IPS-18a (cell line): ENCODE data around the gene DNAAF1.

Source experiments
- H3K27ac ChIP-seq: one replicate; pipeline ENCODE4 v1.5.1; 2013; ENCODE audit warnings: low read length
- H3K27me3 ChIP-seq: one replicate; pipeline ENCODE4 v1.6.1; 2013; ENCODE audit warnings: mild to moderate bottlenecking, low read length; ENCODE audit not compliant: control insufficient read depth, insufficient read depth
- H3K36me3 ChIP-seq: one replicate; pipeline ENCODE4 v1.6.1; 2013; ENCODE audit warnings: low read depth, low read length; ENCODE audit not compliant: control insufficient read depth
- H3K4me1 ChIP-seq: one replicate; pipeline ENCODE4 v1.6.1; 2013; ENCODE audit warnings: low read depth, low read length; ENCODE audit not compliant: control insufficient read depth
- H3K4me3 ChIP-seq: one replicate; pipeline ENCODE4 v1.5.1; 2013; ENCODE audit warnings: low read length
- H3K9ac ChIP-seq: one replicate; pipeline ENCODE4 v1.6.1; 2013; ENCODE audit warnings: mild to moderate bottlenecking, low read length, moderate library complexity
- H3K9me3 ChIP-seq: one replicate; pipeline ENCODE4 v1.6.1; 2013; ENCODE audit warnings: low read depth, low read length; ENCODE audit not compliant: control insufficient read depth

The DNAAF1 gene

DNA sequence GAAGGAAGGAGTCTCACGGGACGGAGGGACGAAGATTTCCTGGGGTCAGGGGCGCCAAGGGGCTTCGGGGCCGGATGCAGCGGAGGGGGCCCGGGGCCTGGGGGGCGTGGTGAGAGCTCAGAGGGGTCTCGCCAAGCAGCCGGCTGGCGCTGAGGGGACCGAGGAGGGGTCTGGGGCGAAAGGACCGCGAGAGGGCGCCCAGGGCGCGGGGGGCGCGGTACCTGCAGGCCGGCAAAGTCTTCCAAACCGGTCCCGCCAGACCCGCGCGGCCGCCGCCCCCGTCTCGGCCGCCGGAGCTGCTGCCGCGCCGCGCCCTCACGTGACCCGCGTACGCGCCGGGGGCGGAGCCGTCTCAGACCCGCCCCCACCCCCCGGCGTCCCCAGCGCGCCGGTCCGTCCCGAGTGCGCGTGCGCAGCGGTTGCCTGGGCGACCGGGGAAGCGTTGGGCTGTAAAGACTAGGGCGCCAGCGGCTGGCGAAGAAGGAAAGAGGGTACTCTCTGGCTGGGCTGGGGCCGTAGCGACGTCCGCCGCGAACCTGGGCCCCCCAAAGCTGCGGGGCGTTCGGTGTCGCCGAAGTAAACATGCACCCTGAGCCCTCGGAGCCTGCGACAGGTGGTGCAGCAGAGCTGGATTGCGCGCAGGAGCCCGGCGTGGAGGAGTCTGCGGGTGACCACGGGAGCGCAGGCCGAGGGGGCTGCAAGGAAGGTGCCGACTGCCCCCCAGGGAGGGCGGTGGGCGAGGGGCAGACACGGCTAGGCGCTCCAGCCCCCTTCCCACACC lies at the start of gene DNAAF1, which contains the start of gene HSDL1:
TSS of gene DNAAF1 (plus strand) at position 450 of the 781 bp plus-strand sequence. CDS start at position 583, 133 bp downstream.
TSS of gene HSDL1 (minus strand) at position 319 of the 781 bp plus-strand sequence. CDS start 13,856 bp downstream, outside the sequence.
- Histone ChIP-seq H3K36me3 (no peaks in the 10 kb centered on the region), H3K27ac (no peak within 1 kb of the TSS), H3K9me3 (no peaks in the 10 kb centered on the region), H3K4me3 (peak within 1 kb of the TSS; percentile 88), H3K4me1 (no peaks in the 10 kb centered on the region), H3K27me3 (peaks cover 12% of the 10 kb centered on the region), H3K9ac (peak within 1 kb of the TSS; percentile 60)

DNA sequence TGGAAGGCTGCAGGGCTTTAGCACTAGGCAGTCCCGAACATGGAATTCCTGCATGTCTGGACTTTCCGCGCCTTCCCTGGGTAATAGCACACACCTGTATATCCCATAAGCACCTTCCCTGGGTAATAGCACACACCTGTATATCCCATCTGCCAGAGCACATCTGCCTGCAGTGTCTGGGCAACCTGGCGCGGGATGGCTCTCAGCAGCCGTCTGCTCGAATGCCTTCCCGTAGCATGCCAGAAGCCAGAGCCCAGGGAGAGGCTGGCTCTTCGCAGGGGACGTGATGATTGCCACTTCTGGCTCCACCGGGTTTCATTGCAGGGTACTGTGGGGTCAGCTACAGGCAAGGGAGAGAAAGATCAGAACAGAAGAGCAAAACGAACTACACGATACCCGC lies 49.6 kb upstream of the DNAAF1 start:
- Histone ChIP-seq H3K27me3 (no peaks in the 10 kb centered on the region), H3K4me1 (no peaks in the 10 kb centered on the region), H3K27ac (no peak overlapping the region), H3K9ac (no peak overlapping the region), H3K4me3 (no peak overlapping the region), H3K36me3 (peaks cover 57% of the 10 kb centered on the region), H3K9me3 (no peaks in the 10 kb centered on the region)

DNA sequence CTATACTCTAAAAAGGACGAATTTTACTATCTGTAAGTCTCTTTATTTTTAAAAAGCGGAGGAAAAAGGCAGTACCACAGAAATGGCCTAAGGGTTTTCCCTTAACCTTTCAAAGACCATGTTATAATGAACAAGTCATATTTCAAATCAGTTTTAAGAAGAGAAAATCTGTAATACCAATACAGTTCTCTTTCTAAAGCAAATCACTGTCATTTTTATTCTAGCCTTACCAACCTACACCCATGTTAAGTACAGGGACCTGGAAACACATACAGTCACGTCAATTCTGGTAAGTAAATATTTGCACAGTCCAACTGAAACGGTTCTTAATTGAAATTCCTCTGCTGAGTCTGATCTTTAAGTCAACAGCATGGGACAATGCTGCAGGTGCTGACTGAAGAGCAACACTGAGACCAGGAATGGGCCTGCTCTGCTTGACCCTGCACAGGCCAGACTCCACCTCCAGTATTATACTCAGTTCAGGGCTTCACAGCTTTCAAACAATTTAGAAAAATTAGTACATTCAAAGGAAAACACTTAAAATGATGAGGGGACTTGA lies 48.6 kb upstream of the DNAAF1 start:
- H3K9me3 ChIP-seq = no peaks in the 10 kb centered on the region
- H3K4me3 ChIP-seq = no peak overlapping the region
- no peak overlapping the region for H3K9ac ChIP-seq
- no peak overlapping the region for H3K27ac ChIP-seq
- H3K36me3 ChIP-seq = peaks cover 51% of the 10 kb centered on the region
- no peaks in the 10 kb centered on the region for H3K4me1 ChIP-seq
- H3K27me3 ChIP-seq = no peaks in the 10 kb centered on the region

DNA sequence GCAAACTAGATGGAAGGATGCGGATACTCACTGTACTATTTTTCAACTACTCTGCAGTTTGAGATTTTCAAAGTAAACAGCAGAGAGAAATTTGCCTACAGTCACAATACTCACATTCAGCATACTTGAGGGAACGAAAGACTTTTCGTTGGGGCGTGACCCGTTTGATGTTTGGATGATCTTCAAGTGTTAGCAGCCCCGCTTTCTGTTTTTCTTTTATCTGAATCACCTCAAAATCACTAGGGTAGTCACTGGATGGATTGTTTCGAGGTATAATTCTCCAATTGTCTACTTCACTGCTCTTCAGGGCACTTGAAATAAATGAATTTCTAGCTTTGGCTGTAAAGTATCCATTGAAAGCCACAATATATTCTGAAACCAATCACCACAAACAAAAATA lies 46.2 kb upstream of the DNAAF1 start:
- Histone ChIP-seq H3K27me3 (no peaks in the 10 kb centered on the region), H3K27ac (no peak overlapping the region), H3K4me1 (no peaks in the 10 kb centered on the region), H3K9ac (no peak overlapping the region), H3K36me3 (peaks cover 36% of the 10 kb centered on the region), H3K4me3 (no peak overlapping the region), H3K9me3 (no peaks in the 10 kb centered on the region)

GRCh38 chr16:84103678-84104077 lies 41.4 kb upstream of the DNAAF1 start:
- no peaks in the 10 kb centered on the region for H3K27me3 ChIP-seq
- H3K9me3 ChIP-seq = no peaks in the 10 kb centered on the region
- H3K4me3 ChIP-seq = no peak overlapping the region
- H3K9ac ChIP-seq = no peak overlapping the region
- no peaks in the 10 kb centered on the region for H3K4me1 ChIP-seq
- H3K27ac ChIP-seq = no peak overlapping the region
- peaks cover 11% of the 10 kb centered on the region for H3K36me3 ChIP-seq

DNA sequence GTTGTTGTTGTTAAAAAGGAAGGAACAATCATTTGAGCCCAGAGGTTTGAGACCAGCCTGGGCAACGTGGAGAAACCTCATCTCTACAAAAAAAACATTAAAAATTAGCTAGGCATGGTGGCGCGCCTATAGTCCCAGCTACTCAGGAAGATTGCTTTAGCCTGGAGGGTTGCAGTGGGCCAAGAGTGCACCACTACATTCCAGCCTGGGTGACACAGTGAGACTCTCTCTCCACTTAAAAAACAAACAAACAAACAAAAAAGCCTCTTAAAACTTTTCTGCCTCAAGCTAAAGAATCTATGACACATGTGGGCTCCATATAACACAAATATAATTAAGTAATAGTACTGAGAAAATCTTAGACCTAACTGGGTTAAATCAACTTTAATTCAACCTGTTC lies 40.9 kb upstream of the DNAAF1 start:
- no peak overlapping the region for H3K9ac ChIP-seq
- H3K36me3 ChIP-seq = peaks cover 6% of the 10 kb centered on the region
- H3K27ac ChIP-seq = no peak overlapping the region
- H3K4me1 ChIP-seq = no peaks in the 10 kb centered on the region
- no peak overlapping the region for H3K4me3 ChIP-seq
- no peaks in the 10 kb centered on the region for H3K27me3 ChIP-seq
- no peaks in the 10 kb centered on the region for H3K9me3 ChIP-seq

DNA sequence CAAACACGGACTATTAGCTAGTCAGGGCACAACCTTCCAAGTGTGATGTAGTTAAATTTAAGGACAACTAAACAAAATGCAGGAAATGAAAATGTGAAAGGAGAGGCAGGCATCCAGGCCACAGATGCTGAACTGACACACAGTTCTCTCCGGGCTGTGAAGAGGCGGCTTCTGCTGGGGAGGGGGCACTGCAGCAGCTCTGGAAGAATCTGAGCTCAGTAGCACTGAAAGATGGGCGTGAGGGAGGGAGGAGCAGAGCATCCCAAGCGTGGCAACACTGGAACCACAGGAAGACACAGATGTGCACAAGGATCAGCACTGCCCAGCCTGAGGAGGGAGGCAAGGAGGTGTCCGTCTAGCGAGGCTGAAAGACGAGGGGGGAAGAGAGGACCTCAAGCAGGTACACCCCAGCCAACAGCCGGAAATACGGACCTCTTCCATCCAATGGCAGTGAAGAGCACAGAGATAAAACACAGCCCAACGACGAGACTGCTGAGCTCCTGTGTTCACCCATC lies 39.8 kb upstream of the DNAAF1 start:
- Histone ChIP-seq H3K4me1 (no peaks in the 10 kb centered on the region), H3K4me3 (no peak overlapping the region), H3K9me3 (no peaks in the 10 kb centered on the region), H3K36me3 (peaks cover 6% of the 10 kb centered on the region), H3K9ac (no peak overlapping the region), H3K27ac (no peak overlapping the region), H3K27me3 (no peaks in the 10 kb centered on the region)

DNA sequence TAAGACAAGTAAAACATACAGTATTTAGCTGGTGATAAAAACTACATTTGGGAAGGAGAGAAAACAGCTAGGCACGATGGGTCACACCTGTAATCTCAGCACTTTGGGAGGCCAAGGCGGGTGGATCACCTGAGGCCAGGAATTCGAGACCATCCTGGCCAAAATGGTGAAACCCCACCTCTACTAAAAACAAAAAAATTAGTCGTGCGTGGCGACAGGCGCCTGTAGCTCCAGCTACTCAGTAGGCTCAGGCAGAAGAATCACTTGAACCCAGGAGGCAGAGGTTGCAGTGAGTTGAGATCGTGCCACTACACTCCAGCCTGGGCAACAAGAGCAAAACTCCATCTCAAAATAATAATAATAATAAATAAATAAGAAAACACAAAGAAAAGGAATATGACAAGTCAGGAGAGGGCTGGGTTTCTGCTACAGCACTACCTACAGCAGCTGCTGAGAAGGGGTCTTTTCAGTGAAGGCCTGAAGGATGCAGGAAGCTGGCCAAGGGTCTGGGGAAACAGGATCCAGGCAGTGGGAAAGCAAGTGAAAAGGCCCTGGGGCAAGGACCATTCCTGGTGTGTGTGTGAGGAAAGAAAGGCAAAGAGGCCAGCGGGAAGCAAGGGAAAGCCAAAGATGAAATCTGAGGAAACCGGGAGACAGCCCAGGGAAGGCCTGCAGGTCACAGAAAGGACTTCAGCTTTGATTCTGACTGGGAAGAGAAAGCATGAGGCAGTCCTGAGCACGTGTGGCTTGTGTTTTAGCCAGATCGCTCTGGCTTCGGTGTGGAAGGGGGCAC lies 39.0 kb upstream of the DNAAF1 start:
- peaks cover 6% of the 10 kb centered on the region for H3K36me3 ChIP-seq
- no peak overlapping the region for H3K27ac ChIP-seq
- H3K9ac ChIP-seq = no peak overlapping the region
- H3K4me3 ChIP-seq = no peak overlapping the region
- no peaks in the 10 kb centered on the region for H3K9me3 ChIP-seq
- no peaks in the 10 kb centered on the region for H3K4me1 ChIP-seq
- no peaks in the 10 kb centered on the region for H3K27me3 ChIP-seq

- no peak overlapping the region for H3K27ac ChIP-seq
- H3K36me3 ChIP-seq = no peaks in the 10 kb centered on the region
- no peak overlapping the region for H3K4me3 ChIP-seq
- no peak overlapping the region for H3K9ac ChIP-seq
- no peaks in the 10 kb centered on the region for H3K27me3 ChIP-seq
- no peaks in the 10 kb centered on the region for H3K4me1 ChIP-seq
- H3K9me3 ChIP-seq = no peaks in the 10 kb centered on the region
Measured at GRCh38 chr16:84107921-84108320, 37.2 kb upstream of the DNAAF1 start.

GRCh38 chr16:84109598-84110335 lies 35.3 kb upstream of the DNAAF1 start:
- Histone ChIP-seq H3K27ac (no peak overlapping the region), H3K9ac (no peak overlapping the region), H3K4me3 (no peak overlapping the region), H3K9me3 (no peaks in the 10 kb centered on the region), H3K36me3 (no peaks in the 10 kb centered on the region), H3K4me1 (no peaks in the 10 kb centered on the region), H3K27me3 (no peaks in the 10 kb centered on the region)

DNA sequence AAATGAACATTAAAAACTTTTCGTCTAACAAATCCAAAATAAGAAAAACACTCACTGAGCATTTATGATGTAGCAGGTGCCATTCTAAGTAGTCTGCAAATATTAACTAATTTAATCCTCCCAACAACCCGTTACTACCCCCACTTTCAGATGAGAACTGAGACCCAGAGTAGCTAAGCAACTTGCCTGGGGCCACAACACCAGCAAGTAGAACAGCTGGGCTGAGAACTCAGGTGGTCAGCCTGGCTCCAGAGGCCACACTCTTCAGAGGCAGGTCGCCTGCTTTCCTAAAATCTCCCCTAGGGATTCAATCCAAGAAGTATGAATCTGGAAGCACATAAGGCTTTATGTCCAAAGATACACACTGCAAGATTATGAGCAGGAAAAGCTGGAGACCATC lies 34.6 kb upstream of the DNAAF1 start:
- Histone ChIP-seq H3K9ac (no peak overlapping the region), H3K4me3 (no peak overlapping the region), H3K27ac (no peak overlapping the region), H3K36me3 (no peaks in the 10 kb centered on the region), H3K9me3 (no peaks in the 10 kb centered on the region), H3K4me1 (peaks cover 3% of the 10 kb centered on the region), H3K27me3 (no peaks in the 10 kb centered on the region)
